HG03103 (cell line): ENCODE measurements around the gene ADARB2.

Source experiments
- ATAC-seq: cut with Tn5 transposase; IDR thresholded peaks from one replicate; pipeline ENCODE4 v1.9.1; 2021; ENCODE audit warnings: low read depth; ENCODE audit not compliant: unreplicated experiment

Gene ADARB2

GRCh38 chr10:1287487-1287886, 449.8 kb downstream of the ADARB2 start:
- ATAC-seq: no peak

- ATAC-seq: no peak
Measured at GRCh38 chr10:1284076-1284475, 453.2 kb downstream of the ADARB2 start.

GRCh38 chr10:1281405-1281782, 455.9 kb downstream of the ADARB2 start:
- no peak for ATAC-seq

GRCh38 chr10:1280466-1281404, 456.6 kb downstream of the ADARB2 start:
- no peak for ATAC-seq

- ATAC-seq: no peak
Measured at GRCh38 chr10:1278306-1278705, 459.0 kb downstream of the ADARB2 start.

GRCh38 chr10:1274701-1275544, 462.4 kb downstream of the ADARB2 start:
- ATAC-seq: no peak

- no peak for ATAC-seq
Measured at GRCh38 chr10:1274111-1274661, 463.1 kb downstream of the ADARB2 start.

GRCh38 chr10:1273372-1274105, 463.8 kb downstream of the ADARB2 start:
- no peak for ATAC-seq

GRCh38 chr10:1272777-1273161, 464.6 kb downstream of the ADARB2 start:
- no peak for ATAC-seq

GRCh38 chr10:1272079-1272776, 465.1 kb downstream of the ADARB2 start:
- ATAC-seq: no peak

GRCh38 chr10:1270906-1271305, 466.4 kb downstream of the ADARB2 start:
- ATAC-seq: no peak

GRCh38 chr10:1270490-1270889, 466.8 kb downstream of the ADARB2 start:
- no peak for ATAC-seq

- ATAC-seq: no peak
Measured at GRCh38 chr10:1268831-1269230, 468.5 kb downstream of the ADARB2 start.

- no peak for ATAC-seq
Measured at GRCh38 chr10:1267568-1267967, 469.8 kb downstream of the ADARB2 start.

GRCh38 chr10:1267148-1267547, 470.2 kb downstream of the ADARB2 start:
- no peak for ATAC-seq

- no peak for ATAC-seq
Measured at GRCh38 chr10:1266033-1266802, 471.1 kb downstream of the ADARB2 start.

- no peak for ATAC-seq
Measured at GRCh38 chr10:1264001-1264400, 473.3 kb downstream of the ADARB2 start.

GRCh38 chr10:1257274-1257673, 480.1 kb downstream of the ADARB2 start:
- ATAC-seq: no peak

GRCh38 chr10:1256432-1256725, 480.9 kb downstream of the ADARB2 start:
- ATAC-seq: no peak
